ENCODE measurements around the gene CD3D. TPM values are rescaled to one million over a fixed set of nuclear protein-coding genes. Genes with fewer than 3 reads are reported as not detected.

The CD3D gene
- total RNA-seq, 2 experiments from 2014 or later: 424 to 433 TPM

DNA sequence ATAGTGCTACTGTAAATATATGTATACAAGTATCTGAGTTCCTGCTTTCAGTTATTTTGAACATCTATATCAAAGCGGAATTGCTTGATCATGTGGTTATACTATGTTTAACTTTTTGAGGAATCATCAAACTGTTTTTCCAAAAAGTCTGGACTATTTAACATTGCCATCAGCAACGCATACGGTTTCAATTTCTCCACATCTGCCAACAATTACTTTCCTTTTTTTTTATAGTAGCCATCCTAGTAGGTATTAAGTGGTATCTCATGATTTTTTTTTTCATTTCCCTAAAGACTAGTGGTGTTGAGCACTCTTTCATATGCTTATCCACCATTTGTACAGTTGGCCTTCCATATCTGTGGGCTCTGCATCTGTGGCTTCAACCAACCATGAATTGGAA, 15.6 kb upstream of the CD3D start:
- H3K4me3 Mint-ChIP-seq: no peak overlapping the region
- no peaks in the 10 kb centered on the region for H3K9me3 Mint-ChIP-seq
- POLR2A ChIA-PET: interaction anchor here (1.4 kb wide), 1 partner anchor 18 kb away, joined by 3 read pairs; no protein-coding TSS in a partner anchor
- H3K27me3 Mint-ChIP-seq: no peaks in the 10 kb centered on the region
- peaks cover 9% of the 10 kb centered on the region for H3K36me3 Mint-ChIP-seq
- peaks cover 33% of the 10 kb centered on the region for H3K4me1 Mint-ChIP-seq
- DNase-seq (no peak), ATAC-seq (ENCODE audit: low read depth) (no peak)
- H3K27ac Mint-ChIP-seq: no peak overlapping the region

- no peak for DNase-seq
- no peaks in the 10 kb centered on the region for H3K27me3 Mint-ChIP-seq
- POLR2A ChIA-PET: interaction anchor here (0.6 to 0.7 kb wide), 4 partner anchors 31 to 896 kb away, joined by 3 to 5 read pairs (median 4); no protein-coding TSS in a partner anchor
- peak overlapping the region; percentile 68 for H3K27ac Mint-ChIP-seq
- H3K4me3 Mint-ChIP-seq: no peak overlapping the region
- no peaks in the 10 kb centered on the region for H3K9me3 Mint-ChIP-seq
- ATAC-seq (ENCODE audit: low read depth): no peak
- H3K4me1 Mint-ChIP-seq: peaks cover 23% of the 10 kb centered on the region
- H3K36me3 Mint-ChIP-seq: peaks cover 30% of the 10 kb centered on the region
These were observed 10.7 kb upstream of the CD3D start for GRCh38 chr11:118353084-118353710.

DNA sequence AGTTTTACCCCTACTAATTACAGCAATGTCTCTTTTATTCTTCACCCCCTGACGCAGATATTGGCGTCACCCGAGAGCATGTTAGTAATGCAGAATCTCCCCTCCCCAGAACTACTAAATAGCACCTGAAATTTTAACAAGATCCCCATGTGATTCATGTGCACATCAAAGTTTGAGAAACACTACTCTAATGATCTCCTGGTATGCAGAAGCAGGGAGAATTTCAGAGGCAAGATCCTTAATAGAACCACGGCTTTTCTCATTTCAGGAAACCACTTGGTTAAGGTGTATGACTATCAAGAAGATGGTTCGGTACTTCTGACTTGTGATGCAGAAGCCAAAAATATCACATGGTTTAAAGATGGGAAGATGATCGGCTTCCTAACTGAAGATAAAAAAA, 7.0 kb upstream of the CD3D start:
- Mint-ChIP-seq H3K27me3 (no peaks in the 10 kb centered on the region), H3K9me3 (no peaks in the 10 kb centered on the region), H3K27ac (peak overlapping the region; percentile 44), H3K36me3 (peaks cover 48% of the 10 kb centered on the region), H3K4me3 (no peak overlapping the region), H3K4me1 (peaks cover 50% of the 10 kb centered on the region)
- DNase-seq (no peak), ATAC-seq (ENCODE audit: low read depth) (no peak)
- POLR2A ChIA-PET: no interaction called here

DNA sequence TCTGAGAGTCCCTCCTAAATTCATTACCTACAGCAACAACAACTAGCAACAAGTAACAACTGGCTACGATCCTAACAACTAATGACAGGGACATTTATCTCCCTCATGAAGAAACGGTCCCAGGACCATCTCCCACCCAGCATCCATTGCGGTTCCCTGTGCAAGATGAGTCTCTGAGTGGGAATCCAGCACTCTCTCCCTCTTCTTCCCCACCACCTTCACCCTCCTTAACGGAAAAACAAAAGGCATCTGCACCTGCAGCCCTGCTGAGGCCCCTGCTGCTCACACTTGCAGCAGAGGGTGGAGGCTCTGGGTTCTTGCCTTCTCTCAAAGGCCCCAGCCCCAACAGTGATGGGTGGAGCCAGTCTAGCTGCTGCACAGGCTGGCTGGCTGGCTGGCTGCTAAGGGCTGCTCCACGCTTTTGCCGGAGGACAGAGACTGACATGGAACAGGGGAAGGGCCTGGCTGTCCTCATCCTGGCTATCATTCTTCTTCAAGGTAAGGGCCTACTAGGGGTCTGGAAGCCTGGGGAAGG, 1.5 kb upstream of the CD3D start, which contains the start of gene CD3G:
Gene CD3G, plus strand, starts transcription at position 364 of the 535 bp plus-strand sequence. Its CDS starts 80 bp downstream, at position 444.
- peak; percentile 77 for ATAC-seq (ENCODE audit: low read depth)
- Mint-ChIP-seq H3K4me1 (peaks cover 61% of the 10 kb centered on the region), H3K27me3 (no peaks in the 10 kb centered on the region), H3K9me3 (no peaks in the 10 kb centered on the region), H3K4me3 (peak within 1 kb of the TSS; percentile 89), H3K27ac (peak within 1 kb of the TSS; percentile 97), H3K36me3 (peaks cover 44% of the 10 kb centered on the region)
- POLR2A ChIA-PET: interaction anchor here (0.7 to 3.8 kb wide), 10 partner anchors 16 to 293 kb away, joined by 3 to 17 read pairs (median 4); partner anchors contain the start of genes JAML, KMT2A, MPZL3 and UBE4A
- DNase-seq: peak; percentile 77

GRCh38 chr11:118343248-118343647, 743 bp upstream of the CD3D start:
- H3K4me1 Mint-ChIP-seq: peaks cover 62% of the 10 kb centered on the region
- no peak for ATAC-seq (ENCODE audit: low read depth)
- H3K4me3 Mint-ChIP-seq: peak overlapping the region; percentile 89
- peak overlapping the region; percentile 97 for H3K27ac Mint-ChIP-seq
- DNase-seq: peak; percentile 48
- no peaks in the 10 kb centered on the region for H3K9me3 Mint-ChIP-seq
- no peaks in the 10 kb centered on the region for H3K27me3 Mint-ChIP-seq
- peaks cover 44% of the 10 kb centered on the region for H3K36me3 Mint-ChIP-seq
- POLR2A ChIA-PET: interaction anchor here (0.8 to 3.8 kb wide), 11 partner anchors 21 to 145 kb away, joined by 3 to 14 read pairs (median 5); partner anchors contain the start of genes JAML and KMT2A

DNA sequence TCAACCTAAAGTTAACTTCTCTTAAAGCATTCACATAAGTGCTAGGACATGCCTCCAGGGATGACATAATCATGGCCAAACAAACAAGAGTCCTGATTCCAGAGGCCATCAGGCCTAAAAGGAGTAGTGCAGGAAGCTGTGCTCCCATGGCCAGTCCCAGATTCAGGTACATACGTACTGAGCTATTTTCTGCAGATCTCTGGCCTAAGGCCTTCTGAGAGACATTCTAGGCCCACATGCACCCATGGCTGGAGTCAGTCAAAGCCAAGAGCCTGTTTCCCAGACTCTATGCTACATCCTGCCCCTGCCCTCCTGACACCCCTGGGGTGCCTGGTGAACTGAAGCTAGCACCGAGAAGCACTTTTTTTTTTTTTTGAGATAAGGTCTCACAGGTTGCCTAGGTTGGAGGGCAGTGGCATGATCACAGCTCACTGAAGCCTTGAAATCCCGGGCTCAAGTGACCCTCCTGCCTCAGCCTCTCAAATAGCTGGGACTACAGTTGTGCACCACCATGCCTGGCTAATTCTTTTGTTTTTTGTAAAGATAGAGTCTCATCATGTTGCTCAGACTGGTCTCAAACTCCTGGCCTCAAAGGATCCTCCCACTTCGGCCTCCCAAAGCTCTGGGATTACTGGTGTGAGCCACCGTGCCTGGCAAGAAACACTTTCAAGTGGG, 553 bp downstream of the CD3D start:
- POLR2A ChIA-PET: interaction anchor here (0.8 to 3.8 kb wide), 11 partner anchors 9 to 449 kb away, joined by 3 to 14 read pairs (median 5); partner anchors contain the start of genes DDX6, JAML, MPZL3 and UBE4A
- Mint-ChIP-seq H3K27ac (peak overlapping the region; percentile 97), H3K27me3 (no peaks in the 10 kb centered on the region), H3K9me3 (no peaks in the 10 kb centered on the region), H3K36me3 (peaks cover 47% of the 10 kb centered on the region), H3K4me1 (peaks cover 62% of the 10 kb centered on the region), H3K4me3 (peak overlapping the region; percentile 89)
- DNase-seq: no peak
- ATAC-seq (ENCODE audit: low read depth): no peak

DNA sequence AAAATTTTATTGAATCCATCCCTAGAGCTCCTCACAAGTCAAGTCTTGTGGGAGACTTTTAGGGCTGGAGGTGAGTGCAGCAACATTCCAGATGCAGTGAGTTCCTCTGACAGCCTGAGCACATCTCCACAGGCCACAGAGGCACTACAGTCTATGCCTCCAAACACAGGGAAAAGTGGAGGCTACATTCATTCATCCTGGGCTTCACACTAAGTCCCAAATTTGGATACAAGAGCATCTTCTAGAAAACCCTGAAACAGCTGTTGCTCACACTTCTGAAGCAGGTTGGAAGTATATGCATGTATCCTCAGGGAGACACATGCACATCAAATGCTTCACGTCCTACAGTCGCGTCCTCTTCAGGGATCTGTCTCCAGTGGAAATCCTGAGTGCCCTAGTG, 1.2 kb downstream of the CD3D start:
- Mint-ChIP-seq H3K4me1 (peaks cover 61% of the 10 kb centered on the region), H3K9me3 (no peaks in the 10 kb centered on the region), H3K27me3 (no peaks in the 10 kb centered on the region), H3K36me3 (peaks cover 44% of the 10 kb centered on the region), H3K27ac (peak overlapping the region; percentile 97), H3K4me3 (peak overlapping the region; percentile 89)
- ATAC-seq (ENCODE audit: low read depth) (no peak), DNase-seq (no peak)
- POLR2A ChIA-PET: interaction anchor here (1.2 to 3.8 kb wide), 5 partner anchors 8 to 139 kb away, joined by 4 to 14 read pairs (median 7); partner anchors contain the start of gene UBE4A

GRCh38 chr11:118340449-118340848, 2.1 kb downstream of the CD3D start:
- Mint-ChIP-seq H3K27ac (peak overlapping the region; percentile 97), H3K9me3 (no peaks in the 10 kb centered on the region), H3K27me3 (no peaks in the 10 kb centered on the region), H3K4me3 (peak overlapping the region; percentile 89), H3K36me3 (peaks cover 42% of the 10 kb centered on the region), H3K4me1 (peaks cover 59% of the 10 kb centered on the region)
- ATAC-seq (ENCODE audit: low read depth): no peak
- POLR2A ChIA-PET: interaction anchor here (0.9 to 1.9 kb wide), 7 partner anchors 17 to 142 kb away, joined by 3 to 10 read pairs (median 4); partner anchors contain the start of genes MPZL2 and UBE4A
- no peak for DNase-seq

DNA sequence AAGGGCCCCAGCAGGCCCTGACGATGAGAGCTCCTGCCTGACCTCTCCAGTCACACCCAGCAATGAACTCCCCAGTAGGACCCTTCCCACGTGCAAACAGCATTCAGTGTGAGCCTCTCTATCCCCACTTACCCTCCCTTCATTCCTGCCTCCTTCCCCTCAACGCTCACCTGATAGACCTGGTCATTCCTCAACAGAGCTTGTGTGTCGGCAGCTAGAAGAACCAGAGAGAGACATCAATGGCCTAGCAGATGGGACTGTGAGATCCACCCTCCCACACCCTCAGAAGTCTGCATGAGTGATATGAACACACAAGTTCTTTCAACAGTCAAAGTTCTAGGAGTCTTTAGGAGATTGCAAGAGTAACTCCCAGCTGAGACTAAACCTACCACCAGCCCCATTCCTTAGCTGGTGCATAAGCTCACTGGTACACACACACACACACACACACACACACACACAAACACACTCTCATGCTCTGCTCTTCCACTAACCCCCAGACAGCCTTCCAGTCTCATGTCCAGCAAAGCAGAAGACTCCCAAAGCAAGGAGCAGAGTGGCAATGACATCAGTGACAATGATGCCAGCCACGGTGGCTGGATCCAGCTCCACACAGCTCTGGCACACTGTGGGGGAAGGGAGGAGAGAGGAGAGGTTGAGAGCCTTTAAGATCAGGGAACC, 3.1 kb downstream of the CD3D start:
- H3K27me3 Mint-ChIP-seq: no peaks in the 10 kb centered on the region
- H3K4me3 Mint-ChIP-seq: peak overlapping the region; percentile 89
- POLR2A ChIA-PET: interaction anchor here (0.7 to 2.0 kb wide), 16 partner anchors 8 to 453 kb away, joined by 3 to 11 read pairs (median 3); partner anchors contain the start of genes JAML, MPZL2 and UBE4A
- H3K36me3 Mint-ChIP-seq: peaks cover 43% of the 10 kb centered on the region
- no peaks in the 10 kb centered on the region for H3K9me3 Mint-ChIP-seq
- peaks cover 60% of the 10 kb centered on the region for H3K4me1 Mint-ChIP-seq
- DNase-seq: peak; percentile 57
- no peak for ATAC-seq (ENCODE audit: low read depth)
- H3K27ac Mint-ChIP-seq: peak overlapping the region; percentile 97

GRCh38 chr11:118338637-118339061, 3.9 kb downstream of the CD3D start:
- ATAC-seq (ENCODE audit: low read depth): peak; percentile 65
- POLR2A ChIA-PET: interaction anchor here (0.7 to 2.0 kb wide), 10 partner anchors 9 to 454 kb away, joined by 3 to 11 read pairs (median 3); partner anchors contain the start of genes JAML and UBE4A
- peak overlapping the region; percentile 97 for H3K27ac Mint-ChIP-seq
- H3K9me3 Mint-ChIP-seq: no peaks in the 10 kb centered on the region
- peak; percentile 85 for DNase-seq
- peaks cover 43% of the 10 kb centered on the region for H3K36me3 Mint-ChIP-seq
- peaks cover 56% of the 10 kb centered on the region for H3K4me1 Mint-ChIP-seq
- H3K27me3 Mint-ChIP-seq: no peaks in the 10 kb centered on the region
- peak overlapping the region; percentile 89 for H3K4me3 Mint-ChIP-seq

- DNase-seq (no peak), ATAC-seq (ENCODE audit: low read depth) (peak; percentile 7)
- Mint-ChIP-seq H3K27me3 (no peaks in the 10 kb centered on the region), H3K36me3 (peaks cover 39% of the 10 kb centered on the region), H3K4me3 (peak overlapping the region; percentile 79), H3K4me1 (peaks cover 41% of the 10 kb centered on the region), H3K9me3 (no peaks in the 10 kb centered on the region), H3K27ac (peak overlapping the region; percentile 91)
- POLR2A ChIA-PET: interaction anchor here (1.4 kb wide), 1 partner anchor 25 kb away, joined by 4 read pairs; the partner anchor contains the start of gene UBE4A
These were observed 7.8 kb downstream of the CD3D start for GRCh38 chr11:118334745-118335144.

DNA sequence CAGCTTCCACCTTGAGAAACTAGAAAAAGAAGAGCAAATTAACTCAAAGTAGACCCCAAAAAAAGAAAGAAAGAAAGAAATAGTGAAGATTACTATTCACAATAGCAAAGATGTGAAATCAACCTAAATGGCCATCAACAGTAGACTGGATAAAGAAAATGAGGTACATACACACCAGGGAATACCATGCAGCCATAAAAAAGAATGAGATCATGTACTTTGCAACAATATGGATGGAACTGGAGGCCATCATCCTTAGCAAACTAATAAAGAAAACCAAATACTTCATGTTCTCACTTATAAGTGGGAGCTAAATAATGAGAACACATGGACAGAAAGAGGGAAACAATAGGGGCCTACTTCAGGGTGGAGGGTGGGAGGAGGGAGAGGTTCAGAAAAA, 13.8 kb downstream of the CD3D start:
- no peaks in the 10 kb centered on the region for H3K9me3 Mint-ChIP-seq
- no peak for ATAC-seq (ENCODE audit: low read depth)
- no peak overlapping the region for H3K27ac Mint-ChIP-seq
- H3K4me3 Mint-ChIP-seq: no peak overlapping the region
- H3K4me1 Mint-ChIP-seq: peaks cover 2% of the 10 kb centered on the region
- H3K27me3 Mint-ChIP-seq: no peaks in the 10 kb centered on the region
- DNase-seq: no peak
- POLR2A ChIA-PET: no interaction called here
- H3K36me3 Mint-ChIP-seq: peaks cover 21% of the 10 kb centered on the region
